Measurements from ENCODE around the gene MIPOL1. TPM values are rescaled to one million over a fixed set of nuclear protein-coding genes. Genes with fewer than 3 reads are reported as not detected.

The MIPOL1 gene
- total and polyA plus RNA-seq, 4 donors: 0.51 to 6.6 (median 1.9) TPM

GRCh38 chr14:37153005-37153404 lies 44.7 kb upstream of the MIPOL1 start:
- no peak for DNase-seq (ENCODE audit: low spot score)
- H3K9me3 ChIP-seq (ENCODE audit: control insufficient read depth in 4 of 4, low read length in 3 of 4): no peaks in the 10 kb centered on the region
- WGBS: 51% methylated on average over 1 of the region's 1 CpG
- no peak for TF ChIP-seq ZBTB33 (IDR thresholded peaks at IDR 0.05)
- TF ChIP-seq CTCF (IDR thresholded peaks at IDR 0.05; ENCODE audit: low read depth, low read length, missing input control): no peak
- no peak for TF ChIP-seq RXRA (IDR thresholded peaks at IDR 0.05)
- TF ChIP-seq NR2F2 (IDR thresholded peaks at IDR 0.05): no peak
- TF ChIP-seq HNF4A (conservative IDR thresholded peaks at IDR 0.05): no peak
- TF ChIP-seq FOXA2 (IDR thresholded peaks at IDR 0.05): no peak
- no peak for TF ChIP-seq YY1 (IDR thresholded peaks at IDR 0.05)
- no peak for TF ChIP-seq TAF1 (conservative IDR thresholded peaks at IDR 0.05)
- TF ChIP-seq FOXA1 (IDR thresholded peaks at IDR 0.05): no peak
- no peak for TF ChIP-seq JUND (IDR thresholded peaks at IDR 0.05)
- no peak for TF ChIP-seq ATF3 (IDR thresholded peaks at IDR 0.05)
- no peak for TF ChIP-seq MAX (IDR thresholded peaks at IDR 0.05)
- no peaks in the 10 kb centered on the region for H3K27me3 ChIP-seq (ENCODE audit: control insufficient read depth in 4 of 4, insufficient read depth in 4 of 4, low read length in 3 of 4)
- no peak overlapping the region for H3K27ac ChIP-seq (ENCODE audit: low read depth in 1 of 2, low read length in 2 of 2)
- H3K4me3 ChIP-seq (ENCODE audit: low read depth in 1 of 3, low read length in 3 of 3): no peak overlapping the region
- no peaks in the 10 kb centered on the region for H3K4me1 ChIP-seq (ENCODE audit: control insufficient read depth in 4 of 4, insufficient read depth in 4 of 4, low read length in 3 of 4)
- H3K36me3 ChIP-seq (ENCODE audit: control insufficient read depth in 4 of 4, insufficient read depth in 3 of 4, low read depth in 1 of 4, low read length in 3 of 4): peaks cover 0 to 2% (median 0%) of the 10 kb centered on the region in 4 donors
- H3K9ac ChIP-seq (ENCODE audit: low read depth in 1 of 2, low read length in 2 of 2): no peak overlapping the region

GRCh38 chr14:37153483-37153882 lies 44.3 kb upstream of the MIPOL1 start:
- WGBS: 84% methylated on average over 5 of the region's 5 CpGs
- DNase-seq (ENCODE audit: low spot score): no peak
- Histone ChIP-seq H3K4me3 (ENCODE audit: low read depth in 1 of 3, low read length in 3 of 3) (no peak overlapping the region), H3K9ac (ENCODE audit: low read depth in 1 of 2, low read length in 2 of 2) (no peak overlapping the region), H3K27ac (ENCODE audit: low read depth in 1 of 2, low read length in 2 of 2) (no peak overlapping the region), H3K36me3 (ENCODE audit: control insufficient read depth in 4 of 4, insufficient read depth in 3 of 4, low read depth in 1 of 4, low read length in 3 of 4) (peaks cover 0 to 2% (median 0%) of the 10 kb centered on the region in 4 donors), H3K4me1 (ENCODE audit: control insufficient read depth in 4 of 4, insufficient read depth in 4 of 4, low read length in 3 of 4) (no peaks in the 10 kb centered on the region), H3K9me3 (ENCODE audit: control insufficient read depth in 4 of 4, low read length in 3 of 4) (no peaks in the 10 kb centered on the region), H3K27me3 (ENCODE audit: control insufficient read depth in 4 of 4, insufficient read depth in 4 of 4, low read length in 3 of 4) (no peaks in the 10 kb centered on the region)
- TF ChIP-seq NR2F2 (IDR thresholded peaks at IDR 0.05) (no peak), GABPA (IDR thresholded peaks at IDR 0.05 in 1 of 2, conservative IDR thresholded peaks at IDR 0.05 in 1 of 2) (no peak), TAF1 (conservative IDR thresholded peaks at IDR 0.05) (no peak), RXRA (IDR thresholded peaks at IDR 0.05) (no peak), HNF4G (IDR thresholded peaks at IDR 0.05) (no peak), JUND (IDR thresholded peaks at IDR 0.05) (no peak), ATF3 (IDR thresholded peaks at IDR 0.05) (no peak), REST (IDR thresholded peaks at IDR 0.05) (no peak), ZBTB33 (IDR thresholded peaks at IDR 0.05) (no peak), YY1 (IDR thresholded peaks at IDR 0.05) (no peak), CTCF (IDR thresholded peaks at IDR 0.05; ENCODE audit: low read depth, low read length, missing input control) (no peak), SP1 (IDR thresholded peaks at IDR 0.05) (no peak), HNF4A (conservative IDR thresholded peaks at IDR 0.05) (no peak)
